HUES48 (cell line): Measurements from ENCODE around the gene OSBPL9.

Experiments
- H3K27ac ChIP-seq: one replicate; pipeline ENCODE4 v1.7.0; 2013; ENCODE audit warnings: low read depth, low read length, inconsistent platforms
- H3K27me3 ChIP-seq: 2 replicates; pipeline ENCODE4 v1.6.1; 2013; ENCODE audit warnings: mild to moderate bottlenecking, low read length; ENCODE audit not compliant: control insufficient read depth, insufficient read depth
- H3K36me3 ChIP-seq: 2 replicates; pipeline ENCODE4 v1.6.1; 2013; ENCODE audit warnings: low read length; ENCODE audit not compliant: control insufficient read depth, insufficient read depth
- H3K4me1 ChIP-seq: 2 replicates; pipeline ENCODE4 v1.6.1; 2013; ENCODE audit warnings: mild to moderate bottlenecking, low read length; ENCODE audit not compliant: control insufficient read depth, insufficient read depth
- H3K4me3 ChIP-seq: 2 replicates; pipeline ENCODE4 v1.5.1; 2013; ENCODE audit warnings: mild to moderate bottlenecking, low read depth, low read length
- H3K9ac ChIP-seq: 2 replicates; pipeline ENCODE4 v1.6.1; 2013; ENCODE audit warnings: mild to moderate bottlenecking, low read depth, low read length, moderate library complexity
- H3K9me3 ChIP-seq: 2 replicates; pipeline ENCODE4 v1.6.1; 2013; ENCODE audit warnings: low read length; ENCODE audit not compliant: control insufficient read depth, insufficient read depth

Gene OSBPL9

DNA sequence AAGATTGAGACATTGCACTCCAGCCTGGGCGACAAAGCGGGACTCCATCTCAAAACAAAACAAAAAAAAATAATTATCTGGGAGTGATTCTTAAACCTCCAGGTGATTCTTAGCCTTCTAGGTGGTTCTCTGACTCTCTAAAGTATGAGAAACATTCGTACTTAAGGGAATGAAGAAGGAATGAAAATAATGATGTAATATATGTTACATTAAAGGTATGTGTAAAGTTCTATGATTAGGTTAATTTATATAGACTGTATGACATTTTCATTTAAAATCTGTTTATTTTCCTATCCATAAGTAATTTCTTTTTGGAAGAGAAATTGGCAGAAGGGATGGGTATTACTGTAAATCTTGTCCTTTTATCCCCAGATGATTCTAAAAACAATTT is 34.7 kb downstream of the OSBPL9 start:
- Histone ChIP-seq H3K9ac (no peak overlapping the region), H3K27ac (no peak overlapping the region), H3K4me1 (peaks cover 26% of the 10 kb centered on the region), H3K27me3 (no peaks in the 10 kb centered on the region), H3K9me3 (no peaks in the 10 kb centered on the region), H3K36me3 (0 out of 2 replicates have a peak, but pooled peaks cover 4% of the 10 kb centered on the region), H3K4me3 (no peak overlapping the region)

- Histone ChIP-seq H3K4me1 (peaks cover 26% of the 10 kb centered on the region), H3K9ac (no peak overlapping the region), H3K27me3 (no peaks in the 10 kb centered on the region), H3K36me3 (0 out of 2 replicates have a peak, but pooled peaks cover 4% of the 10 kb centered on the region), H3K4me3 (no peak overlapping the region), H3K27ac (no peak overlapping the region), H3K9me3 (no peaks in the 10 kb centered on the region)
These were observed 35.7 kb downstream of the OSBPL9 start for GRCh38 chr1:51652599-51652998.

DNA sequence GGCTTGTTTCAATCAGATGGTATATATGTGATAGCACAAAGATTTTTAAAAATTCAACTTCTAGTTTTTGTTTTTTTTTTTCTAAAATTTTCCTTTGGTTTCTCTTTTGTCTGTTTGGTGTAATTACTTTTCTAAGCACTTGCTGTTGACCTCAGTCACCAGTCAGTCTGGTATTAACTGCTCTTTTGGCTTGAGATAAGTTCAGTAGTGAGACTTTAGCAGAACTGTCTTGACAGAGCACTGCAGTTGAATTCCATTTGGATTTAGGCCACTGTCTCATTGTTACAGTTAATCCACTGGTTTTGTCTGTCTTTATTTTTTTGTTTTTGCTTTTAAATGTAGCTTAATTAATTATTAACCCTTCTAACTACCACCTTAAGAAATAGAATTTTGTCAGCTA is 36.2 kb downstream of the OSBPL9 start:
- H3K36me3 ChIP-seq, result 0 out of 2 replicates have a peak, but pooled peaks cover 4% of the 10 kb centered on the region
- H3K9ac ChIP-seq, result no peak overlapping the region
- H3K4me1 ChIP-seq, result peaks cover 23% of the 10 kb centered on the region
- H3K4me3 ChIP-seq, result no peak overlapping the region
- H3K27me3 ChIP-seq, result no peaks in the 10 kb centered on the region
- no peak overlapping the region for H3K27ac ChIP-seq
- no peaks in the 10 kb centered on the region for H3K9me3 ChIP-seq

- Histone ChIP-seq H3K9me3 (no peaks in the 10 kb centered on the region), H3K9ac (no peak overlapping the region), H3K27ac (no peak overlapping the region), H3K36me3 (0 out of 2 replicates have a peak, but pooled peaks cover 4% of the 10 kb centered on the region), H3K27me3 (no peaks in the 10 kb centered on the region), H3K4me3 (no peak overlapping the region), H3K4me1 (peaks cover 18% of the 10 kb centered on the region)
These were observed 37.1 kb downstream of the OSBPL9 start for GRCh38 chr1:51654000-51654399.

GRCh38 chr1:51656374-51656773 is 39.5 kb downstream of the OSBPL9 start:
- H3K4me1 ChIP-seq, result peaks cover 7% of the 10 kb centered on the region; the same call in 1 of the 2 replicates
- H3K27ac ChIP-seq, result no peak overlapping the region
- no peaks in the 10 kb centered on the region for H3K27me3 ChIP-seq
- no peak overlapping the region for H3K4me3 ChIP-seq
- no peak overlapping the region for H3K9ac ChIP-seq
- H3K9me3 ChIP-seq, result no peaks in the 10 kb centered on the region
- 0 out of 2 replicates have a peak, but pooled peaks cover 4% of the 10 kb centered on the region for H3K36me3 ChIP-seq

DNA sequence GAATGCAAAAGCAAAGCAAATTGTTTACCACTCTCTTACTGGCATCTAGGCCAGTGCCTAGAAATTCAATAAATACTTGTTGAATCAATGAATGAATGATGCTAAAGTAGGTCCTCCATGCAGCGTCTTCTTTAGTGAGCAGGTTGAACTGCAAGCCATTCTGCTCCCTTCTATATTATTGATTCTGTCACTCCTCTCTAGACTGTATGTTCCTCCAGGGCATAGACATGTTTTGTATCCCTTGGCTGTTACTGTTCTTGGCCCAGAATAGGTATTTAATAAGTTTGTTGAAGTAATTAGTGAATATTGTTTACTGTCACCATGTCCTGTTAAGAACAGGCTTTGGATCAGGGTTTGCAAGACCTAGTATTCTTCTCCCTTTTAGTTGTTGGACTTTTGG is 43.7 kb downstream of the OSBPL9 start:
- Histone ChIP-seq H3K27ac (no peak overlapping the region), H3K36me3 (0 out of 2 replicates have a peak, but pooled peaks cover under 1% of the 10 kb centered on the region), H3K27me3 (no peaks in the 10 kb centered on the region), H3K9me3 (no peaks in the 10 kb centered on the region), H3K4me1 (peaks cover 17% of the 10 kb centered on the region), H3K9ac (no peak overlapping the region), H3K4me3 (no peak overlapping the region)

DNA sequence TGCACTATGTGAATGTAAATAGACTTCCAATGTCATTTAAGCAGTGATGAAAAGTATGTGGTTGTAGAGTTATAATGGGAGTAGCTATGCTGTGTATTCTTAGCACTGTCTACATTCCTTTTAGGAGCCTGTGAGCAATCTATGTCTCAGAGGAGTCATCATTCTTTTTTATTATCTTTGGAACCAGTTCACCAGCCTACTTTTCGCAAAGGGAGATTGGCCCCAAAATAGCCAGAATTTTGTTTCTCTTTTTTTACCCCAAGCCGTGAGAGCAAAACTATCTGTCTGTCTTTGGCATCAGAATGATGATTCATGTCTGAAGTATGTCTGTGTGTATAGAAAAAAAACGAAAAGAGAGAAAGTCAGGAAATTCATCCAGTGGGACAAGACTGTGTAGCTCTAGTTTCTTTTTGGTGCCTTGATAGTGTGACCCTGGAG is 44.2 kb downstream of the OSBPL9 start:
- Histone ChIP-seq H3K36me3 (no peaks in the 10 kb centered on the region), H3K27me3 (no peaks in the 10 kb centered on the region), H3K9me3 (no peaks in the 10 kb centered on the region), H3K27ac (no peak overlapping the region), H3K9ac (no peak overlapping the region), H3K4me3 (no peak overlapping the region), H3K4me1 (peaks cover 17% of the 10 kb centered on the region)

DNA sequence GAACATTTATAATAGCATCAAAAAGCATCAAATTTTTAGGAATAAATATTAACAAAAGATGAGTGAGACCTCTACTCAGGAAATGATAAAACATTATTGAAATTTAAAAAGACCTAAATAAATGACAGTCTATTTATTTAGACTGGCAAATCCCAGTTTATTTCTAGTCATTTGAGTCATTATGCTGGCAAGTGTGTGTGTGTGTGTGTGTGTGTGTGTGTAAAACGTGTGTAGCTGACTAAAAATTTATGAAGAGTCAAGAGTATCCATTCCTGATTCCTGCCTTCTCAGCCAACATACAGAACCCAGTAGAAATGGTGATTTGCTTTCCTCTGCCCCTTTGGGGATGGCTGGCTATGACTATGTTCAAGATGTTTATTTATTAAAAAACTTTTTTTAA is 46.2 kb downstream of the OSBPL9 start:
- no peaks in the 10 kb centered on the region for H3K9me3 ChIP-seq
- no peaks in the 10 kb centered on the region for H3K36me3 ChIP-seq

DNA sequence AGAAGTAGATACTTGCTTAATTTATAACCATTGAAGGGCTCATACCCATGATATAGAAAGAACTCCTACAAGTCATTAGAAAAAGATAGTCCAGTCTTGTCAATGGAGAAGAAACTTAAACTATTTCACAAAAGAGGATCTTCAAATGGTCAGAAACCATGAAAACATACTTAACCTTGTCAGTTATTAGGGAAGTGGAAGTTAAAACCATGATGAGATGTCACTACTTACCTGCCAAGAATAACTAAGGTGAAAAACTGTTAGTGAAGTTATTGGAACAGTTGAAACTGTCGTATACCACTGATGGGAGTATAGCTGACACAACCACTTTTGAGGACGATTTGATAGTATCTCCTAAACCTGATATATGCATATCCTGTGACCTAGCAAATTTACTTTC is 46.8 kb downstream of the OSBPL9 start:
- H3K27me3 ChIP-seq, result no peaks in the 10 kb centered on the region
- H3K9me3 ChIP-seq, result no peaks in the 10 kb centered on the region
- no peak overlapping the region for H3K27ac ChIP-seq
- no peak overlapping the region for H3K4me3 ChIP-seq
- peaks cover 17% of the 10 kb centered on the region for H3K4me1 ChIP-seq
- no peak overlapping the region for H3K9ac ChIP-seq
- H3K36me3 ChIP-seq, result no peaks in the 10 kb centered on the region

More for the DNA sequence above, 46.2 kb downstream of the OSBPL9 start:
- no peak overlapping the region for H3K9ac ChIP-seq
- no peak overlapping the region for H3K27ac ChIP-seq
- peaks cover 17% of the 10 kb centered on the region for H3K4me1 ChIP-seq
- H3K4me3 ChIP-seq, result no peak overlapping the region
- no peaks in the 10 kb centered on the region for H3K27me3 ChIP-seq

GRCh38 chr1:51664421-51665240 is 47.7 kb downstream of the OSBPL9 start:
- H3K36me3 ChIP-seq, result no peaks in the 10 kb centered on the region
- H3K27ac ChIP-seq, result no peak overlapping the region
- H3K4me1 ChIP-seq, result peaks cover 22% of the 10 kb centered on the region
- no peaks in the 10 kb centered on the region for H3K9me3 ChIP-seq
- no peak overlapping the region for H3K4me3 ChIP-seq
- H3K27me3 ChIP-seq, result no peaks in the 10 kb centered on the region
- no peak overlapping the region for H3K9ac ChIP-seq

- Histone ChIP-seq H3K9ac (no peak overlapping the region), H3K27me3 (no peaks in the 10 kb centered on the region), H3K4me1 (peaks cover 17% of the 10 kb centered on the region), H3K27ac (no peak overlapping the region), H3K9me3 (no peaks in the 10 kb centered on the region), H3K36me3 (no peaks in the 10 kb centered on the region), H3K4me3 (no peak overlapping the region)
These were observed 49.6 kb downstream of the OSBPL9 start for GRCh38 chr1:51666478-51666877.
